Sciatic nerve (tissue), 2 donors: ENCODE results near the gene TRPM2. TPM values are rescaled to one million over a fixed set of nuclear protein-coding genes. Genes with fewer than 3 reads are reported as not detected.

ENCODE experiments used
- ATAC-seq: fragments of 200-7000 bp; cut with Tn5 transposase; one replicate; pipeline ENCODE4 v1.9.1; 2020; ENCODE audit warnings: mild to moderate bottlenecking, moderate library complexity
- DNase-seq: peaks from one replicate; pipeline ENCODE4 v3.0.0-alpha.2; 2020; ENCODE audit warnings: low spot score
- intact Hi-C: fragments of 100-400 bp; cut with DNase I; formaldehyde crosslinking; loops from one replicate; pipeline ENCODE4 v1.14.2; 2022
- total RNA-seq: library from RNA; stranded (reverse); fragmentation: NEBNext Ultra II Directional; extraction: Animal tissue kit (Norgen Biotek cat#: 25700); gene quantifications from one replicate; pipeline ENCODE4 v1.2.1, GENCODE V29; 2021
- donor health status: DM: no; HTN: no; CAD: no.
- donor health status: DM: no; HTN: no; CAD: no.

The TRPM2 gene
- total RNA-seq, 1 donor from 2014 or later: 9.9 TPM

DNA sequence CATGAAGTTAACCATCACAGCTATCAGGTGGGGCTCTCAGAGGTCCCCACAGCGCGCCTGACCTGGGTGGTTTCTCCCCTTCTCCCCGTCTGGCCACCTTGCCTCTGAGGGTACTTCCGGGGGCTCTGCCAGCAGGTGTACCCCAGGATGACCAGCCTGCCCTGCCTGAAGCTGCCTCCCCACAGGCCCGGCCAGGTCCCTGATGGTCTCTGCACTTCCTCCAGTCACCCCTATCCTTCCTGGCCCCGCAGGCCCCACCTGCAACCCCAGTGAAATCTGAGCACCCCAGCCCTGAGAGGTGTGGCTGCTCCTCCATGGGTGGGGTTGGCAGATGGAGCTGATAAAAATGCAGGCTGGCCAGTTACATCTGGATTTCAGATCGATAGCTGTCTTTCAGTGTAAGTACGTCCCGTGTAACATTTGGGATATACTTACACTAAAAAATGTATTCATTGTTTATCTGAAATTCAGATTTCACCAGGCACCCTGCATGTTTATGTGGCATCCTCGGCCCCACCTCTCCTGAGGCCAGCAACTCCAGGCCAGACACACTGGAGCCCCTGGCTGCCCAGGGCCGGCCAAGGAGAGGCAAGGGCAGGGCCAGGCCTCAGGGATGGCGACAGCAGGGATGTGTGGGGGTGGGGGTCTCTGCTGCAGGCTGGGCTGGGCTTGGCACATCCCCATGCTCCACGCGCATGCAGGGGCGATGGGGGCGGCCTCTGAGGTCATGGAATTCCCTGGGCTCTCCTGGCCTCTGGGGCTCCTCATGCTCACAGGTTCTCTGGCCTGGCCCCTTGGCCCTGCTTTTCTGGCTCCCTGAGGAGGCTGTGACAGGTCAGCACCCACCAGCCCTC is 127.0 kb downstream of the TRPM2 start:
- DNase-seq: no peak

DNA sequence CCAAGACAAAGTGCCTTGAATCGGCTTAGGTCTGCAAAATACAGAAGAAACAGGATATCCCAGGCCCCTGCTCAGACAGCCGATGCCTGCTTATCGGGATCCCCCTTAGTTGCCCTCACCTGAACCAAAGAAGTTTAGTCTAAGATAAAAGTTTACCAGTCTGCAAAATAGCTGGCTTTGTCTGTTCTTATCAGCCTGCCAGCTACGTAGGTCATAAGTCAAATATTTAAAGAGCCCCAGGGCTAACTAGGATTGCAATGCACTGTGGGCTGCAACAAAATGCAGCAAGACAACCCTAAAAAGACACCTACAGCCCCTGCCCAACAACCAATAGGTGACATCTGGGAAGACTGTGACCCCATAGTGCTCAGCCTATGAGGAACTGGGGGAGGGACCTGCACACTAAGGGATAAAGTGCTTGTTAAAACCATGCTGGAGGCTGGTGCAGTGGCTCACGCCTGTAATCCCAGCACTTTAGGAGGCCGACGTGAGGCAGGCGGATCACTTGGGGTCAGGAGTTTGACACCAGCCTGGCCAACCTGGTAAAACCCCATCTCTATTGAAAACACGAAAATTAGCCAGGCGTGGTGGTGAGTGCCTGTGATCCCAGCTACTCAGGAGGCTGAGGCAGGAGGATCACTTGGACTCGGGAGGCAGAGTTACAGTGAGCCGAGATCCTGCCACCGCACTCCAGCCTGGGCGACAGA is 129.3 kb downstream of the TRPM2 start:
- DNase-seq: no peak
- intact Hi-C loops: loop anchor here (10.0 kb wide), 1 partner anchor 128 kb away; the partner anchor contains the start of gene TRPM2
- no peak for ATAC-seq

More for the DNA sequence above, 127.0 kb downstream of the TRPM2 start:
- intact Hi-C loops: loop anchor here (10.0 kb wide), 1 partner anchor 126 kb away; the partner anchor contains the start of gene TRPM2
- ATAC-seq: no peak

DNA sequence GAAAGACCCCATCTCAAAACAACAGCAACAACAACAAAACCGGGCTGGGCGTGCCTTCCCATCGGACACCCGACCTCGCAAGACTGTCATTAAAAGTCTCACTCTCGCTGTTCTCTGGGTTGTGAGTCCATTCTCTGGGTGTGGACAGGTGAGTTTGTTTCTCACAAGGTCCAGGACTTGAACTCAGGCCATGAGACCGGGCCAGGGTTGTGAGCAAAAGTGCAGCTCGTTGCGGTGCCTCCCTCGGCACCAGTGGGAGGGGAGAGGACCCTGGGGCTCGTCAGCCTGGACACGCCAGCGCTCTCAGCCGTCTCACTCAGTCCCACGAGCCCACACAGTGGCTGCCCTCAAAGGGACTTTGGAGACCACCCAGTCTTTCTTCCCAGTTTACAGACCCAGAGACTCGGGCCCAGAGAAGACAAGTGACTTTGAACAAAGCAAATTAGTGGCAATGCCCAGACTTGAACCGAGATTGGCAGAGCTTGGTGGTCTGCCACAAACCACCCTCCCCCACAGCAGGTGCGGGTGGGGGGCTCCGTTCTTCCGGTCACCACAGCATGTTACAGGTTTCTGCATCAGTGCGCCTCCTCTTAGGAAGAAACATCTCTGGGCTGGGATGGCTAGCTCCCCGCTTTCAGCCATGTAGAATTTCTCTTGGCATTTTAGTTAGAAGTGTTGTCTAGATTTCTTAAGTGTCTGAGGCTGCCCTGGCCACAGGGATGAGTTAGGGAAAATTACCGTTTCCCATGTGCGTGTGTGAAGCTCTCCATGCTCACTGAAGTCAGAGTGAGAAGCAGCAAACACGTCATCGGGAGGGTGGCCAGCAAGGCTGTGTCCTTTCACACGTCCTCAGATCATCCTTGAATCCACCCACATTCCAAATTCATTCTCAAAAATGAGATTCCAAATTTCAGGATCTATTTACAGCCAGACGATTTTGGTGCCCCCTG is 130.1 kb downstream of the TRPM2 start:
- ATAC-seq (no peak), DNase-seq (no peak)
- intact Hi-C loops: loop anchor here (10.0 kb wide), 1 partner anchor 129 kb away; the partner anchor contains the start of gene TRPM2

DNA sequence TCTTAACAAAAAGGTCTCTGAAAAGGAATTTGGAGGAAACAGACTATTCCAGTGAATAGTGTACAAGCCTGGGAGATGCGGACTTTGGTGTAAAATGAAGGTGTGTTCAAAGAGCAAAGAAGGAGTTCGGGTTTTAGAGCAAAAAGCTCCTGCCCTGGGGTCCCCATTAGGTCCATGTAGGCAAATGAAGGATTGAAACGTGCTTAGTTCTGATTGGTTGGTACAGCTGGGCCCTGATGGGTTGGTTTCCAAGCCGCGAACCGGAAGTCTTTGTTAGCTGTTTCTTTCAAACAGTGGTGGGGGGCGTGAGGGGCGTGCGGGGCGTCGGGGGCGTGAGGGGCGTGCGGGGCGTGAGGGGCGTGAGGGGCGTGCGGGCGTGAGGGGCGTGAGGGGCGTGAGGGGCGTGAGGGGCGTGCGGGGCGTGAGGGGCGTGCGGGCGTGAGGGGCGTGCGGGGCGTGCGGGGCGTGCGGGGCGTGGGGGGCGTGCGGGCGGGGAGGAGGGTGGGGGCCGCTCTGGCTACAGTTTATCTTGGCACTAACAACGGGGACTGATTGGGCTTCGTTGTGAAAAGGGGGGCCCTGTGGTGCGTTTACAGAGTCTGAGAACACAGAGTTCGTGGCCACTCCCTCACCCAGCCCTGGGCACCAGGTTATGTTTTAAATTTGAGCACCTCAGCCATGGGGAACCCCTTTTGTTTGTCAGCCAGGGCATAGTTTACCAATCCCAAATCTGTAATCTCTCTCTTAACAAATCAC is 131.3 kb downstream of the TRPM2 start:
- ATAC-seq: no peak
- no peak for DNase-seq
- intact Hi-C loops: loop anchor here (10.0 kb wide), 1 partner anchor 130 kb away; the partner anchor contains the start of gene TRPM2

DNA sequence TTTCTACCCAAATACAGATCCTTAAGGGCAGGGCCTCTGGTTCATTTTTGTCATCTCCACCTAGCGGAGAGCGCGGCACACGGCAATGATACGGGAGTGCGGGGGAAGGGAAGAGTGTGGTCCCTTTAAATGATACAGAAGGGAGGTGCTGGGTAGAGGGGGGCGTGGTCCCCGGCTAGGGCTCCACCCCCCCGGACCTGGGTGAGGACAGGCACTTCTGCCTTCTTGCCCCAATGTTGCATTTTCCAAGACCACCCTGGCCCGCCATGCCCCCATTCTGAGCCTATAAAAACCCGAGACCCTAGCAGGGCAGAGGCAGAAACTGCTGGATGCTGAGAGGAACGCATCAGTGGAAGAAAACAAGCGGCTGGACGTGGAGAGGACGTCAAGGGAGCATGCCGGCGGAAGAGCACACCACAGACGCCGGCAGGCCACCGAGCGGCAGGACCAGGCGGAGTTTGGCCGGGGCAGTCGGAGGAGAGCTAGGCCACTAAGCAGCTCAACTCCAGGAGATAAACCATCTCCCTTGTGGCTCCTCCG is 131.9 kb downstream of the TRPM2 start:
- ATAC-seq (peak; percentile 97), DNase-seq (no peak)
- intact Hi-C loops: loop anchor here (10.0 kb wide), 1 partner anchor 131 kb away; the partner anchor contains the start of gene TRPM2

GRCh38 chr21:44485796-44486195 is 132.4 kb downstream of the TRPM2 start:
- no peak for DNase-seq
- intact Hi-C loops: loop anchor here (10.0 kb wide), 1 partner anchor 131 kb away; the partner anchor contains the start of gene TRPM2
- ATAC-seq: no peak

GRCh38 chr21:44486302-44486701 is 132.9 kb downstream of the TRPM2 start:
- ATAC-seq: peak; percentile 21
- DNase-seq: no peak
- intact Hi-C loops: loop anchor here (10.0 kb wide), 1 partner anchor 132 kb away; the partner anchor contains the start of gene TRPM2

DNA sequence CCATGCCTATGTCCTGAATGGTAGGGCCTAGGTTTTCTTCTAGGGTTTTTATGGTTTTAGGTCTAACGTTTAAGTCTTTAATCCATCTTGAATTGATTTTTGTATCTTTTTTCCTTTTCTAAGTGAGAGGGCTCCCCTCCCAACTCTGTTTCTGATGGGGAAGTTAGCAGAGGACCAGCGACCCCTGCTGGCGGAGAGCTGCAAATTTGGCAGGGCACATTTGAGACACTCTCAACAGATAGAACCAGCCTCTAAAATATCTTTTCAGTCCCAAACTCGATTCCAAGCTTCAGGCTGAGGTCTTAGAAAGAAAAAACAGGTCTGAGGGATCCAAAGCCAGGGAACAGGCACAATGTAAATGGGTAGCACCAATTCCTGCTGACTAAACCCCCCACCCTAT is 134.4 kb downstream of the TRPM2 start:
- no peak for ATAC-seq
- no peak for DNase-seq
- intact Hi-C loops: loop anchor here (10.0 kb wide), 1 partner anchor 133 kb away; the partner anchor contains the start of gene TRPM2

DNA sequence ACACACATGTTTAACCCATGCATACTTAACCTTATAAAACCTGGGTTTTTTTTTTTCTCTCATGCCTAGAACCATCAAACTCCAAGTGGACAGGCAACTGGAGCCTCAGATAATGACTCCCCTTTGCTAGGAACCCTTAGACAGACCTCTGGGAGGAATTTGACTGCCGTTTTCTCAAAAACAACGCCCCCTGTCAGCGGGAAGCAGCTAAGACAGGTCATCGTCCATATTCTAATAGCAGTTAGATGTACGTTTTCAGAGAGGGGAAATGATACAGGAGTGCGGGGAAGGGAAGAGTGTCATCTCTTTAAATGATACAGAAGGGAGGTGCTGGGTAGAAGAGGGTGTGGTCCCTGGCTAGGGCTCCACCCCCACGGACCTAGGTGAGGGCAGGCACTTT is 136.5 kb downstream of the TRPM2 start:
- DNase-seq: no peak
- intact Hi-C loops: loop anchor here (10.0 kb wide), 1 partner anchor 135 kb away; the partner anchor contains the start of gene TRPM2
- ATAC-seq: no peak

- DNase-seq (no peak), ATAC-seq (no peak)
- intact Hi-C loops: no loop called here
Observed at GRCh38 chr21:44490405-44490804, 137.0 kb downstream of the TRPM2 start.

- ATAC-seq (no peak), DNase-seq (no peak)
- intact Hi-C loops: no loop called here
Observed at GRCh38 chr21:44490816-44491215, 137.4 kb downstream of the TRPM2 start.

Other genes with a start within 250 kb of the TRPM2 start
- gene PWP2, start 246.2 kb upstream of the TRPM2 start, total RNA-seq: 6.4 TPM
- gene GATD3, start 219.9 kb upstream of the TRPM2 start, total RNA-seq: 14.5 TPM
- 5.3 TPM for gene ICOSLG, start 112.7 kb upstream of the TRPM2 start, total RNA-seq
- gene DNMT3L, start 91.7 kb upstream of the TRPM2 start, total RNA-seq: not detected
- 0.13 TPM for gene AIRE, start 67.7 kb upstream of the TRPM2 start, total RNA-seq
- gene PFKL, start 53.6 kb upstream of the TRPM2 start, total RNA-seq: 189 TPM
- gene CFAP410, start 14.2 kb upstream of the TRPM2 start, total RNA-seq: 26.7 TPM
- gene LRRC3, start 101.9 kb downstream of the TRPM2 start, total RNA-seq: 6.8 TPM
- gene KRTAP10-1, start 186.6 kb downstream of the TRPM2 start, total RNA-seq: not detected
- gene KRTAP10-2, start 197.9 kb downstream of the TRPM2 start, total RNA-seq: not detected
- not detected for gene KRTAP10-3, start 205.2 kb downstream of the TRPM2 start, total RNA-seq
- gene KRTAP10-4, start 220.1 kb downstream of the TRPM2 start, total RNA-seq: not detected
- not detected for gene KRTAP10-5, start 227.0 kb downstream of the TRPM2 start, total RNA-seq
- gene KRTAP10-6, start 238.9 kb downstream of the TRPM2 start, total RNA-seq: not detected
- gene KRTAP10-7, start 247.0 kb downstream of the TRPM2 start, total RNA-seq: not detected